ENCODE measurements around the gene POLR1A. TPM values are rescaled to one million over a fixed set of nuclear protein-coding genes. Genes with fewer than 3 reads are reported as not detected.

The POLR1A gene
- total and polyA plus RNA-seq, 2 of the 8 experiments (the other 6 are each of a cell fraction or from before 2014, with no cell fraction given) = 8.9 to 58.1 TPM

DNA sequence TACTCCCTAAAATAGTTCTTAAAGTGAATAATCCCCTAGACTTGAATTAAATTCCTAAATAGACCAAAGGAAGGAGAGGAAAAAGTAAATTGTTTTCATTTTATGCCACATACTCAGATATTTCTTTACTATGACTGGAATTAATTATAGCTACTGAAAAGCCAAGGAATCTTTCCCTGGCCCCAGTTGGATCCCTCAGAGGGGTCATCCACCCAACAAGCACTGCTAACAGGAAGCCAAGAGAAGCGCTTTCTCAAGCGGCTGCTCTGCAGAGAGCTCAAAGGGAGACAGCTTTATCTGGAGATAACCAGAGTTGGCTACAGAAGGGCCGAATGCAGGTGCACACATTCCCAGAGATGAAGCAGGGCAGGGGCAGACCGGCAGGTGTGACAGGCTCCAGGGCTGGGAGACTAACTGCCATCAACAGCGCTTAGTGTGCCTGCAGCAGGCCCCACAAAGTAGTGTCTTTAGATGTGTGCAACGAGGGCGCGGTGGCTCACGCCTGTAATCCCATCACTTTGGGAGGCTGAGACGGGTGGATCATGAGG, 51.1 kb downstream of the POLR1A start:
- 95% methylated on average over 10 of the region's 10 CpGs; no CpG with 5 or more reads in 1 of the 2 experiments for WGBS, 2 experiments (ENCODE audit: extremely low coverage in 1 of 2, insufficient coverage in 1 of 2, insufficient read length in 1 of 2, insufficient replicate concordance in 2 of 2, low coverage in 1 of 2, low lambda C conversion rate in 2 of 2, missing lambda C conversion rate in 1 of 2)
- Histone ChIP-seq H3K9ac (replicated peaks in 1 of 4; ENCODE audit: extremely low read depth in 1 of 4, low read depth in 3 of 4, low read length in 3 of 4) (no peak overlapping the region), H3K9me3 (ENCODE audit: insufficient read depth in 2 of 2, low read depth in 1 of 2, low read length in 1 of 2) (no peaks in the 10 kb centered on the region), H3K79me1 (ENCODE audit: low read depth, low read length) (no peaks in the 10 kb centered on the region), H3K14ac (ENCODE audit: insufficient read length) (no peak overlapping the region), H3K36me3 (ENCODE audit: control insufficient read depth in 2 of 4, insufficient read depth in 4 of 4, low read length in 3 of 4) (peaks cover 12 to 40% (median 30%) of the 10 kb centered on the region in 4 experiments), H3K23ac (ENCODE audit: insufficient read length) (no peak overlapping the region), H3K4me3 (ENCODE audit: extremely low read depth in 1 of 4, insufficient read depth in 2 of 4, low read depth in 3 of 4, low read length in 4 of 4) (no peak overlapping the region), H3K56ac (replicated peaks; ENCODE audit: insufficient read length, low read depth, low read length) (no peak overlapping the region), H3K4ac (replicated peaks; ENCODE audit: insufficient read length, low read depth, low read length) (no peak overlapping the region), H2BK120ac (replicated peaks; ENCODE audit: low read depth, low read length) (no peak overlapping the region), H2BK5ac (ENCODE audit: low read depth, low read length) (no peak overlapping the region), H3K23me2 (ENCODE audit: low read depth, low read length) (no peaks in the 10 kb centered on the region), H3K18ac (ENCODE audit: extremely low read depth, low read length) (no peak overlapping the region), H2BK20ac (ENCODE audit: low read length) (no peak overlapping the region), H2BK15ac (ENCODE audit: low read length) (no peak overlapping the region), H4K5ac (ENCODE audit: insufficient read length, low read depth, low read length) (no peak overlapping the region), H2AK5ac (ENCODE audit: low read depth, low read length) (no peak overlapping the region), H3K4me2 (ENCODE audit: insufficient read depth in 1 of 2, low read depth in 2 of 2, low read length in 2 of 2) (no peak overlapping the region), H2AFZ (ENCODE audit: low read length) (no peak overlapping the region), H3K79me2 (ENCODE audit: control insufficient read depth in 1 of 2, insufficient read depth in 2 of 2, low read length in 2 of 2) (no peaks in the 10 kb centered on the region), H3K4me1 (replicated peaks in 1 of 4; ENCODE audit: control insufficient read depth in 3 of 4, insufficient read depth in 4 of 4, low read length in 3 of 4) (no peaks in the 10 kb centered on the region), H4K20me1 (replicated peaks in 1 of 2; ENCODE audit: control insufficient read depth in 1 of 2, insufficient read depth in 2 of 2, low read length in 2 of 2) (peaks cover 4 to 6% of the 10 kb centered on the region in 2 experiments), H4K91ac (replicated peaks; ENCODE audit: insufficient read length, low read length) (no peak overlapping the region), H4K8ac (ENCODE audit: extremely low read depth, insufficient read depth, low read length) (no peak overlapping the region), H3K27me3 (replicated peaks in 1 of 4; ENCODE audit: control insufficient read depth in 3 of 4, extremely low read depth in 1 of 4, insufficient read depth in 3 of 4, low read length in 3 of 4) (no peaks in the 10 kb centered on the region), H2BK12ac (ENCODE audit: low read depth, low read length) (no peak overlapping the region), H3K27ac (ENCODE audit: low read depth, low read length) (no peak overlapping the region)
- POLR2A ChIA-PET (ENCODE audit: partially characterized antibody) = interaction anchor here (1.0 to 1.5 kb wide), 2 partner anchors 10 kb away, joined by 3 read pairs; no protein-coding TSS in a partner anchor
- CTCF ChIA-PET (ENCODE audit: partially characterized antibody) = interaction anchor here (1.1 kb wide), 2 partner anchors 15 to 20 kb away, joined by 3 read pairs; no protein-coding TSS in a partner anchor
- no peak for FAIRE-seq
- no peak for DNase-seq (ENCODE audit: low read depth in 1 of 2, low spot score in 2 of 2)
- no peak for TF ChIP-seq GTF2F1 (IDR thresholded peaks at IDR 0.05; ENCODE audit: borderline replicate concordance, low read depth, low read length)
- TF ChIP-seq, protein P1, sequence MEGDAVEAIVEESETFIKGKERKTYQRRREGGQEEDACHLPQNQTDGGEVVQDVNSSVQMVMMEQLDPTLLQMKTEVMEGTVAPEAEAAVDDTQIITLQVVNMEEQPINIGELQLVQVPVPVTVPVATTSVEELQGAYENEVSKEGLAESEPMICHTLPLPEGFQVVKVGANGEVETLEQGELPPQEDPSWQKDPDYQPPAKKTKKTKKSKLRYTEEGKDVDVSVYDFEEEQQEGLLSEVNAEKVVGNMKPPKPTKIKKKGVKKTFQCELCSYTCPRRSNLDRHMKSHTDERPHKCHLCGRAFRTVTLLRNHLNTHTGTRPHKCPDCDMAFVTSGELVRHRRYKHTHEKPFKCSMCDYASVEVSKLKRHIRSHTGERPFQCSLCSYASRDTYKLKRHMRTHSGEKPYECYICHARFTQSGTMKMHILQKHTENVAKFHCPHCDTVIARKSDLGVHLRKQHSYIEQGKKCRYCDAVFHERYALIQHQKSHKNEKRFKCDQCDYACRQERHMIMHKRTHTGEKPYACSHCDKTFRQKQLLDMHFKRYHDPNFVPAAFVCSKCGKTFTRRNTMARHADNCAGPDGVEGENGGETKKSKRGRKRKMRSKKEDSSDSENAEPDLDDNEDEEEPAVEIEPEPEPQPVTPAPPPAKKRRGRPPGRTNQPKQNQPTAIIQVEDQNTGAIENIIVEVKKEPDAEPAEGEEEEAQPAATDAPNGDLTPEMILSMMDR (IDR thresholded peaks at IDR 0.05; ENCODE audit: control extremely low read depth in 1 of 3, insufficient read depth in 1 of 3, low read depth in 1 of 3, low read length in 3 of 3) = no peak
- TF ChIP-seq ZNF274 (IDR thresholded peaks at IDR 0.05; ENCODE audit: borderline replicate concordance, extremely low read depth, low read length) = no peak
- TF ChIP-seq HDAC6 (IDR thresholded peaks at IDR 0.05; ENCODE audit: low read depth, low read length) = no peak
- no peak for TF ChIP-seq ATF2 (IDR thresholded peaks at IDR 0.05; ENCODE audit: low read length)
- TF ChIP-seq BACH1 (IDR thresholded peaks at IDR 0.05; ENCODE audit: low read length) = no peak
- no peak for TF ChIP-seq CBX5 (IDR thresholded peaks at IDR 0.05; ENCODE audit: low read depth, low read length)
- no peak for TF ChIP-seq SIN3A (conservative IDR thresholded peaks at IDR 0.05 in 1 of 2, IDR thresholded peaks at IDR 0.05 in 1 of 2; ENCODE audit: low read depth in 1 of 2, low read length in 2 of 2)
- no peak for TF ChIP-seq RFX5 (IDR thresholded peaks at IDR 0.05; ENCODE audit: borderline replicate concordance, low read depth, low read length)

Data from H1 (cell line).